GM21390 (cell line): ENCODE data around the gene PCED1B.
A peak's percentile ranks its signal among the peaks of the same experiment; 100 is the strongest.
"Not testable (repeated sequence)": the region's sequence is repeated elsewhere in the genome, so short reads cannot be mapped to it uniquely, and the experiment has no call there.

Source experiments
- ATAC-seq: cut with Tn5 transposase; IDR thresholded peaks from one replicate; pipeline ENCODE4 v1.9.1; 2021; ENCODE audit not compliant: unreplicated experiment

The PCED1B gene

DNA sequence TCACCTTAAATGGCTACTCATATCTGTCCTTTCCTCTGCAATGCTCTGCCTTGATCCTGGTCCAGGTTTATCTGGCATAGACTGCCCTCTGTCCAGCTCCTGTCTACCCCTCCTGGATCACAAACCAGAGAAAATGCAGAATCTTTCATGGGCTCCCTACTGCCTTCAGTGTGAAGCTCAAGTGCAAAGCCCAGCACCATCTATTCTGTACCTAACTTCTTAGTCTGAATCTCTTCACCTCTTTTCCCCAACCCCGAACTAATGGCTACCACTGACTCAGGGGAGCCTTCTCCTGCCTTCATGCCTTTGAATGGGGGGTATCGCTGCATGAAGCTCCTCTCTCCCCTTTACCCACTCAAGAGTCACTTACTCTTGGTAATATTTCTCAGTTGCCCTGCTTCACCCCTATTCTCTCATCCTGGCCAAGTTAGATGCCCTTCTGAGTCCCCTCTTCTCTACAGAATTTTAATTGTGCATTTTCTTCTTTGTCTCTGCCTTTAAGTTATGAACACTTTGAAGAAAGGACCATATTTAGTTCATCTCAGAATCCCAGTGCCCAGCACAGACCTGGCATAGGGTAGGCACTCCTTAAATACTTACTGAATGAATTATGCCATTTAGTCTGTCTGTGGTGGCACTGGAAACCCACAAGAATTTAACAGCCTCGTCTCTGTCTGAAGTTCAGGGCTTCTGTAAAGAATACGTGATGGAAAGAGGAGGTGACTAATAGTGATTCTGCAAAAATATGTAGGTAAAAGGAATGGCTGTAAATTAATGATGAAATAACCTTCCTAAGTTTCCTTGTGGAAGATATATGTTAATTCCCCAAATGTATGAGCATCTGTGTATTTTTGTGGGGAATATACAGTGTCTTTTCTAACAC is 191.6 kb downstream of the PCED1B start:
- ATAC-seq: no peak

DNA sequence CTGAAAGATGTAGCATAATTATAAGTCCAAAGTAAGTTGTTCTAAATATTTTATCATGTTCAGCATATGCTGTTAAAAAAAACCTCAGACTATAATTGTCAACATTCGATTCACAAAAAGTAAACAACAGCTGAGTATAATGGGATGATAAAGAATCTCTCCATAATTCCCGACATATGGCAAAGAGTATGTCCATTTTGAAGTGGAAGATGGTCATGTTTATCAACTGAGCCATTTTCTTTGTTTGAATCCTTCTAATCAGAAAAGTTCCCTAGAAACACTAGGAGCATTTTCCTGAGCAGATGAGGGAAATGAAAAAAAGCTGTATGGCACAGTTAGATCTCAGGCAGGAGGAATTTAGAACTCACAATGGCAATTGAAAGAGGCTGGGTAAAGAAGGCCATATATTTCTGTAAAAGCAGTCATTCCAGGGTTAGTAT is 192.4 kb downstream of the PCED1B start:
- no peak for ATAC-seq

DNA sequence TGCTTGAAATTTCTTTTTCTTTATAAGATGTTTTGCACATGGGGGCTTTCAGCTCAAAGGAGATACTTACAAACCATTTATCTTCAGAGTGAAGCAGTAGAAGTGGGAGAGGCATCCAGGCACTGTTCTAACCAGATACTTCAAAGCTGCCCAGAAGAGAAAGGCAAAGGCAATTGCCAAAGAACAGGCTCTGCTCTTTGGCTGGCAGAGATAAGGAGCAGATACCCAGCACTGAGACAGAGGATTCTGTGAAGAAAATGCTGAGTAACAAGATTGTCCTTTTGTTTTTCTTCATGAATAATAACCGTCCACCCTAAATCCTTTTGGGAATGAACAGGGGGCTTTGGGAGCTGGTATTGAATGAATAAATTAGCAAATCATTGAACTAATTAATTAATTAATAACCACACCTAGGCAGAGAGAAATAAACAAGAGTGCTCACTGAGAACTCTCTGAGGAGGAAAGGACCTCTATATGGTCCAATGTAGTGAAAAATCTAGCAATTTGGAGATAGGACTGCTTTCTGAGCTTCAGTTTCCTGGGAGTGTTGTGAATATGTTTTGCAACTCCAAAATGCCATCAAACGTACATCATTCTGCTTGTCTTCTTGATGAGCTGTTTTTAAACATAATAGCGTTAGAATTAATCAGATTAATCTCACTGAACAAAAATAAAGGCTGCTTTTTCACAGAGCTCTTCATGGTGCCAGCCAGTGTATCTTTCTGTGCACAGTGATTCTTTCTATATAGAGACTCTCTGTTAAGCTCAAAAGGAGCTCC is 193.2 kb downstream of the PCED1B start:
- ATAC-seq: no peak

DNA sequence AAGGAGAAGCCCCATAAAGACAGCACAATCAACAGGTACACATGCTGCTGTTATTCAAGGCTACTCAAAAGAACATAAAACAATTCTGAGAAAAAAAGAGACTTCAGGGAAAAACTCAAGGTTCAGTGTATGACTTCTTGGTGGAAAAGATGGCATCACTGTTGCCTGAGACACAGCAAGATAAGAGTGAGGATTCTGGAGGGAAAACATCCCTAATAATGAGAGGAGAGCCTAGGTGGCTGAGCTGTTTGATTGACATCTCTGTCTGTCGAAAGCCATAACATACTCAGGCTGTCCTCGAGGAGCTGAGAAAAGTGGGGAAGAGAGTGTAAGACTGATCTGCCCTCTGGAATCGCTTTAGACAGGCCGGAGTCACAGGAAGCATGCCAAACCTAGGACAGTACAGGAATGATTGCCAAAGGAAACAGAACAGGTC is 193.8 kb downstream of the PCED1B start:
- no peak for ATAC-seq

GRCh38 chr12:47274760-47275159 is 195.3 kb downstream of the PCED1B start:
- ATAC-seq: no peak

- ATAC-seq: no peak
Measured at GRCh38 chr12:47276253-47276620, 196.8 kb downstream of the PCED1B start.

- ATAC-seq: peak; percentile 99
Measured at GRCh38 chr12:47276621-47277309, 197.3 kb downstream of the PCED1B start.

DNA sequence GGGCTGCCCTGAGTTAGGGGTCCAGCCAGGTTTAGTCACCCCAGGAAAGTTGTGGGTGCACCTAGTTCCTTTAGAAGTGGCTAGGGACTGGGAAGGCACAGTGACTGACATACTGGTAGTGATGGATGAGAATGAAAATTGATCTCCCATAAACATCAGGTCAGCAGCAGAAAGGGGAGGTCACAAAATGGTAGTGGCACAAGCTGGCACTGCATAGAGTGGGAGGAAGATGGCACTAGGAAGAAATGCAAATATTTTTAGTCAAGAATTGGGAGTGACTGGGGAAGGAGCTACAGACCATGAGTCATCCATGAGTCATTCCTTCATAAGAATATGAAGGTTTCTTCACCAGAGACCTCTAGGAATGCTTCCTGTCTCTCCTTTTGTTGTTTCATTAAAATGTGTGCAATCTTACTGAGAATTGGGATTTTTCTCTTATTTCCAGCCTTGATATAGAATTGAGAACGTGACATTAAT is 198.6 kb downstream of the PCED1B start:
- ATAC-seq: no peak

GRCh38 chr12:47279758-47280157 is 200.3 kb downstream of the PCED1B start:
- ATAC-seq: not testable (repeated sequence)

DNA sequence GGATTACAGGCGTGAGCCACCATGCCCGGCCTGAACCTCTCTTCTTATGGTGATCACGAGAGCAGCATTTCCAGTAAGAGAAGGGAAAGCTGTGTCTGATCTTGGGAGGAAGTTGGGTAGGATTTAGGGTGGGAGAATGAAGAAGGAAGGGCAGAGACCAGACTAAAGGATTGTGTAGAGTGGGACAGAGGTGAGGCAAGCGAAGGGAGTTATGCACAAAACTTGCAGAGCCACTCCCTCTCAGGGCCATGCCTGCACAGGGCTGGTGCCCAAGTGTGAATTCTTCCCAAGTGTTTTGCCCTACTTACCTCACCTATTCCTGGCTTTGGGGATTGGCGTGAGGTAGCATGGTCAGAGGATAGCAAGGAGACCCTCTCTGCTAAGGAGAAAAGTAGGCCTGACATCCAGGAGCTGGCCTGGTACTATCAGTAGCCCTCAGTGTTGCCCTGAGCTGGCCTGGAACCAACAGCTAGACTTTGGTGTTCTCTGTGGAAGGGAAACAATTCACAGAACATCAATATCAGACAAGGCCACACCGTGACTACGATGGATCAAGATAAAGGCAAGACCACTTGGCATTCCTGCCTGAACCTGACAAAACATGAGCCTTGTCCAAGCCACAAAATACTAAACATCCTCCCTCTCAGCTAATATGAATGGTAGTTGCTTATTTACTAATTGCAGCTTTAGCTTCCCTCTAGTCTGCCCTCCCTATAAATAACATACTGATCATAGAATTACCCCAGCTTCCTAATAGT is 201.3 kb downstream of the PCED1B start:
- no peak for ATAC-seq

- ATAC-seq: no peak
Measured at GRCh38 chr12:47281667-47282171, 202.3 kb downstream of the PCED1B start.

DNA sequence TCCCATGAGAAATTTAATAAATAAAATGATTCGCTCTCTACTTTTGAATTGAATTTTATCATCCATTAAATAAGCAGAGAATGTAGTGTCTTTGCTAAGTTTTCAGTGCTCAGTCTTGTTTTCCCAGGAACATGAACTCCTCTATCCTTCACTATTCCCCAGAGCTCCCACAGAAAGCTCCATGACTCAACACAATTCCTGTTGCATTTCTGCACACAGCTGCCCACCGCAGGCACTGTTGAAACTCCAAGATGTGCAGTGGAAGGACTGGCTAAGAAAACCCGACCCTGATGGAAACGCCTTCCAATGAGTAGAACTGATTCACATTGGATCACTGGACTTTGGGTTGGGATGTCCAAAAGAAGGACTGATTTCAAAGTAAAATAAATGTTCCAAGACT is 202.8 kb downstream of the PCED1B start:
- ATAC-seq: no peak
